ENCODE measurements around the gene PHEX. TPM values are rescaled to one million over a fixed set of nuclear protein-coding genes. Genes with fewer than 3 reads are reported as not detected.

PHEX gene
- total RNA-seq, 2 donors from 2014 or later: 1.4 to 1.9 TPM

DNA sequence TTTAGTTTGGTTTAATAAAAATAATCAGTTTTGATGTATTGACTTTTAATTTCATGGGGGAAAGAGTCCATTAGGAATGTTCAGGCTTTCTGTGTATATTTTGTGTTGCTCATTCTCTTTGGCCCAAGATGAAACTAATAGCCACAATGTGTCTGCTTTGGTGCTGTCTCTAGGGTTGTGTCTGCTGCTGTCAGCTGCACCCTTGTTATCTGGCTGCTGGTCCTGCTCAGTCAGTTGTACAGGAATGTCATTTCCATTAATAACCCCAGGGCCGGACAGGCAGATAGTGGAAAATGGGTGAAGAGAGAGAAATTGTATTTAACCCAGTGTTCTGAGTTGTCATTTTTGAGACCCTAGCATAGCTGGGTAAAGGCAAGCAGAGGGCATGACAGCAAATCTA, 115.1 kb downstream of the PHEX start:
- Mint-ChIP-seq H3K27me3 (ENCODE audit: low read depth) (peaks cover 13% of the 10 kb centered on the region), H3K4me3 (no peak overlapping the region), H3K27ac (no peak overlapping the region), H3K36me3 (ENCODE audit: insufficient read depth in 2 of 2) (no peaks in the 10 kb centered on the region), H3K9me3 (no peaks in the 10 kb centered on the region), H3K4me1 (ENCODE audit: low read depth) (no peaks in the 10 kb centered on the region)
- DNase-seq (no peak), ATAC-seq (replicated peaks in 1 of 2) (no peak)

GRCh38 chrX:22147942-22148341, 115.8 kb downstream of the PHEX start:
- H3K27me3 Mint-ChIP-seq (ENCODE audit: low read depth): peaks cover 14% of the 10 kb centered on the region
- no peaks in the 10 kb centered on the region for H3K4me1 Mint-ChIP-seq (ENCODE audit: low read depth)
- ATAC-seq (replicated peaks in 1 of 2) (no peak), DNase-seq (no peak)
- no peaks in the 10 kb centered on the region for H3K36me3 Mint-ChIP-seq (ENCODE audit: insufficient read depth in 2 of 2)
- H3K27ac Mint-ChIP-seq: no peak overlapping the region
- no peak overlapping the region for H3K4me3 Mint-ChIP-seq
- no peaks in the 10 kb centered on the region for H3K9me3 Mint-ChIP-seq

GRCh38 chrX:22148565-22148964, 116.4 kb downstream of the PHEX start:
- Mint-ChIP-seq H3K36me3 (ENCODE audit: insufficient read depth in 2 of 2) (no peaks in the 10 kb centered on the region), H3K4me1 (ENCODE audit: low read depth) (no peaks in the 10 kb centered on the region)
- ATAC-seq (replicated peaks in 1 of 2): no peak

GRCh38 chrX:22150371-22150770, 118.2 kb downstream of the PHEX start:
- Mint-ChIP-seq H3K4me1 (ENCODE audit: low read depth) (no peaks in the 10 kb centered on the region), H3K9me3 (no peaks in the 10 kb centered on the region), H3K27me3 (ENCODE audit: low read depth) (peaks cover 5% of the 10 kb centered on the region), H3K4me3 (no peak overlapping the region), H3K27ac (no peak overlapping the region), H3K36me3 (ENCODE audit: insufficient read depth in 2 of 2) (no peaks in the 10 kb centered on the region)
- DNase-seq: no peak
- no peak for ATAC-seq (replicated peaks in 1 of 2)

More at GRCh38 chrX:22148565-22148964, 116.4 kb downstream of the PHEX start:
- no peak overlapping the region for H3K27ac Mint-ChIP-seq
- no peak overlapping the region for H3K4me3 Mint-ChIP-seq
- H3K9me3 Mint-ChIP-seq: no peaks in the 10 kb centered on the region
- H3K27me3 Mint-ChIP-seq (ENCODE audit: low read depth): peaks cover 11% of the 10 kb centered on the region
- DNase-seq: no peak

- ATAC-seq (replicated peaks in 1 of 2): no peak
- Mint-ChIP-seq H3K27ac (no peak overlapping the region), H3K27me3 (ENCODE audit: low read depth) (peaks cover 17% of the 10 kb centered on the region), H3K36me3 (ENCODE audit: insufficient read depth in 2 of 2) (no peaks in the 10 kb centered on the region), H3K4me3 (no peak overlapping the region), H3K4me1 (ENCODE audit: low read depth) (no peaks in the 10 kb centered on the region), H3K9me3 (no peaks in the 10 kb centered on the region)
- no peak for DNase-seq
Observed at GRCh38 chrX:22155126-22155525, 123.0 kb downstream of the PHEX start.

DNA sequence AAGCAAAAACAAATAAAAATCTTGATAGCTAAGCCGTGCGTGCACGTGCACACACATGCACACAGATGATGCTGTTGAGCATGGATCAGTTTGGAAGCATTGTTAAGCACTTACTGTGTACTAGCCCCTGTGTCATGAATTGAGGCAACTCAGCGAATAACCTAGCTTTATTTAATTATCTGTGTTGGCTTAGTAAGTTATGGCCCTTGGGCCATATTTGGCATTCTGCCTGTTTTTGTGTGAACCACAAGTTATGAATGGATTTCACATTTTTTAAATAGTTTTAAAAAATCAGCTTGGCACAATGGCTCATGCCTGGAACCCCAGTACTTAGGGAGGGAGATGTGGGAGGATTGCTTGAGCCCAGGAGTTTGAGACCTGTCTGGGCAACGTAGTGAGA, 126.9 kb downstream of the PHEX start:
- H3K4me3 Mint-ChIP-seq: no peak overlapping the region

GRCh38 chrX:22163326-22163725, 131.2 kb downstream of the PHEX start:
- H3K27me3 Mint-ChIP-seq (ENCODE audit: low read depth): peaks cover 34% of the 10 kb centered on the region
- no peaks in the 10 kb centered on the region for H3K36me3 Mint-ChIP-seq (ENCODE audit: insufficient read depth in 2 of 2)
- ATAC-seq (replicated peaks in 1 of 2) (no peak), DNase-seq (no peak)
- no peaks in the 10 kb centered on the region for H3K4me1 Mint-ChIP-seq (ENCODE audit: low read depth)
- no peak overlapping the region for H3K4me3 Mint-ChIP-seq
- no peaks in the 10 kb centered on the region for H3K9me3 Mint-ChIP-seq
- H3K27ac Mint-ChIP-seq: no peak overlapping the region

More for the DNA sequence above, 126.9 kb downstream of the PHEX start:
- ATAC-seq (replicated peaks in 1 of 2): no peak
- DNase-seq: no peak
- H3K27ac Mint-ChIP-seq: no peak overlapping the region
- no peaks in the 10 kb centered on the region for H3K9me3 Mint-ChIP-seq
- no peaks in the 10 kb centered on the region for H3K4me1 Mint-ChIP-seq (ENCODE audit: low read depth)
- H3K36me3 Mint-ChIP-seq (ENCODE audit: insufficient read depth in 2 of 2): no peaks in the 10 kb centered on the region
- H3K27me3 Mint-ChIP-seq (ENCODE audit: low read depth): peaks cover 17% of the 10 kb centered on the region

DNA sequence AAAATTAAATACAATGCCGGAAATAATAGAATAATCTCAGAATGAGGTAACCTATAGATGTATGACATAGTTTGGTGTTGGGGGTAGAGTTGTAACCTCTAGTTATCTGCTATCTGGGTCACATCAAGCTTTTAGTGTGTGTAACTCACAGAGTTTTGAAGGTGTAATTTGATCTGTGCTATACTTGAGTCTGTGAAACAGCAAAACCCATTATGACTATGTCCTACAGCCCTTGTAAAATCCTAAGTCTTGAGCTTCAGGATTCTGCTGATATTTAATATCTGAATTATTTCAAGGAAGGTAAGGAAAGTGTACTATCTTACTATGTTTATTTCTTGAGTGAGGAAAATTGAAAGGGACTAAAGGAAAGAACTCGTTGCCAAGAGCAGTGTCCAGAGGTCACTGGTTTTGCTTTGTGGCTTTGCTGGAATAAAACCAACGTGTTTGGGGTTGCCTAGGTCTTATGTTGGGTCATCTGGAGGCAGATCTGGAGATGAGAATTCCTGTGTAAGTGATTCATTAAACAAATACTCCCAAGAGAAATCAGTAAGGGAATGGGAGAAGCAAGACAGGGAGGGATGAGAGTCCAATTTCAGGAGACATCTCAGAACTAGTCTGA, 132.8 kb downstream of the PHEX start:
- Mint-ChIP-seq H3K9me3 (no peaks in the 10 kb centered on the region), H3K4me3 (no peak overlapping the region), H3K27ac (no peak overlapping the region), H3K36me3 (ENCODE audit: insufficient read depth in 2 of 2) (no peaks in the 10 kb centered on the region), H3K27me3 (ENCODE audit: low read depth) (peaks cover 50% of the 10 kb centered on the region), H3K4me1 (ENCODE audit: low read depth) (no peaks in the 10 kb centered on the region)
- DNase-seq (no peak), ATAC-seq (replicated peaks in 1 of 2) (no peak)

DNA sequence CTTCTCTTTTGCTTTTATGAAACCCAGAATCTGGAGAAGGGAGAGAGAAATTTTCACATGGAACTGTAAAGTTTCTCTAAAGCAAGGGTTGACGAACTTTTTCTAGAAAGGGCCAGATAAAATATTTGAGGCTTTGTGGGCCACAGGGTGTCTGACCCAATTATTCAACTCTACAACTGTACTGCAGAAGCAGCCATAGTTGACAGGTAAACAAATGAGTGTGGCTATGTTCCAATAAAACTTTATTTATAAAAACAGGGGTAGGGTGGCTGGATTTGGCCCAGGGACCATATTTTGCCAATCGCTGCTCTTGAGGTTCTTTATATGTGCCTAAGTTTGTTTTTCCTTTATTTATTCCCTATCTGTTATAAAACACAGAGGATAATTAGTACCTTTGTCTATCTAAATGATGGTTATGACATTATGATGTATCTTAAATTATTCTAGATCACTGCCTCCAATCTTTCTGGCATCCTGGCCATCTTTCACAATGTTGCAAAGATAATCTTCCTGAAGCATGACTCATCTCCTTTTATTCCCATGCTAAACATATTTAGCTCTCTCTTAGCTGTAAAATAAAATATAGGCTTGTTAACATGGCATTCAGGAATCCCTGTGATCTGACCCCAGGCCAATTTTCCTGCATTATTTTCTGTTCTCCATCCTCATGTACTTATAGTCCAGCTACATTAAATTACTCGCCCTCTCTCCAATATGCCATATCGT, 133.8 kb downstream of the PHEX start:
- no peak for ATAC-seq (replicated peaks in 1 of 2)
- Mint-ChIP-seq H3K4me1 (ENCODE audit: low read depth) (no peaks in the 10 kb centered on the region), H3K27me3 (ENCODE audit: low read depth) (peaks cover 53% of the 10 kb centered on the region)

DNA sequence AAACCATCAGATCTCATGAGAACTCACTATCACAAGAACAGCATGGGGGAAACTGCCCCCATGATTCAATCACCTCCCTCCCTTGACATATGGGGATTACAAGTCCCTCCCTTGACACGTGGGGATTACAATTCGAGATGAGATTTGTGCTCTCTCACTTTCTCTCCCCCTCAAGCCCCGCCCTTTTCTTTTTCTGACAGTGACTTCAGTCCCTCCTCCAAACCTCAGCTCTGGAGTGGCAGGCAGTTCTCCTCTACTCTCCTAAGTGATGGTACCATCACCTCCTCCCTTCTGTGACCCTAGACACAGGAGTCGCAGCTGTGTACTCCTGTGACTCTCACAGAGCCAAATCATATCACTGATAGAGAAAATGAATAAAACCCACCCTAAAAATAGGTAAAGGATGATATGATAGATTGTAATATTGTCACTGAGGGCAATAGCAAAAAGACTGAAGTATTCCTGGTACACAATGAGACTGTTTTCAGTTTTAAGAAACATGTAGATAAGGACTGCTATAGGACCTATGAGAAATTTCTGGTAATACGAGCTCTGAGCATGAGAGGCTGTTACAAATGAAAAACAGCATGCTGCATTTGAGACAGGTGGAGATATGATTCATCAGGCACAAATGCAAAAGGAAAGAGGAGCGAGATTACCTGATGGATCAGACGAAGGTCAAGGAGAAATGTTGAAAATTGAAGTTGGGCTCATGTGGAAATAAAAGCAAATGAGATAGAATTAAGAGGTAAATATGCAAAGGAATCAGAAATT, 139.3 kb downstream of the PHEX start:
- Mint-ChIP-seq H3K9me3 (no peaks in the 10 kb centered on the region), H3K4me1 (ENCODE audit: low read depth) (no peaks in the 10 kb centered on the region), H3K4me3 (no peak overlapping the region), H3K27ac (no peak overlapping the region), H3K27me3 (ENCODE audit: low read depth) (peaks cover 46% of the 10 kb centered on the region), H3K36me3 (ENCODE audit: insufficient read depth in 2 of 2) (no peaks in the 10 kb centered on the region)
- DNase-seq (no peak), ATAC-seq (replicated peaks in 1 of 2) (no peak)

More for the DNA sequence above, 133.8 kb downstream of the PHEX start:
- H3K4me3 Mint-ChIP-seq: no peak overlapping the region
- H3K36me3 Mint-ChIP-seq (ENCODE audit: insufficient read depth in 2 of 2): no peaks in the 10 kb centered on the region
- H3K9me3 Mint-ChIP-seq: no peaks in the 10 kb centered on the region
- DNase-seq: no peak
- H3K27ac Mint-ChIP-seq: no peak overlapping the region

DNA sequence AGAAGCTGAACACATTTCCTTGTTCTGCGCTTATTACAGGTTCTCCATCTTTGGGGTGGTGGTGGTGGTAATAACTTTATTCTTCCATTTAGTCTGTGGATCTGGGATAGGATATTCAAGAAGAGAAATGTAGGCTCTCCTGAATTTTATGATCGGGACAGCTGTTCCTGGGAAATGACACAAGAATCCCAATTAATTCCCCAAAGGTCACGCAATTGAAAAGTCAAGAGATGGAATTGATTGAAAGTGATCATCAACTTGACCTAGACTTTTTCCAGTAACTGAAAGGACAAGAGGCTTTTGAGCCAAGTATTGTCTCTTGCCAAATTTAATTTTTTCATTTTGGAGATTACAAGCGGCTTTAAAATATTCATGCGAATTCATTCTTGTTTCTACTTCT, 141.8 kb downstream of the PHEX start:
- ATAC-seq (replicated peaks in 1 of 2) (no peak), DNase-seq (no peak)
- no peaks in the 10 kb centered on the region for H3K9me3 Mint-ChIP-seq
- H3K27ac Mint-ChIP-seq: no peak overlapping the region
- H3K27me3 Mint-ChIP-seq (ENCODE audit: low read depth): peaks cover 36% of the 10 kb centered on the region
- H3K4me1 Mint-ChIP-seq (ENCODE audit: low read depth): no peaks in the 10 kb centered on the region
- H3K36me3 Mint-ChIP-seq (ENCODE audit: insufficient read depth in 2 of 2): no peaks in the 10 kb centered on the region
- no peak overlapping the region for H3K4me3 Mint-ChIP-seq

GRCh38 chrX:22177950-22178515, 145.9 kb downstream of the PHEX start:
- Mint-ChIP-seq H3K9me3 (peaks cover 0 to 3% of the 10 kb centered on the region in 2 donors), H3K4me3 (no peak overlapping the region)

DNA sequence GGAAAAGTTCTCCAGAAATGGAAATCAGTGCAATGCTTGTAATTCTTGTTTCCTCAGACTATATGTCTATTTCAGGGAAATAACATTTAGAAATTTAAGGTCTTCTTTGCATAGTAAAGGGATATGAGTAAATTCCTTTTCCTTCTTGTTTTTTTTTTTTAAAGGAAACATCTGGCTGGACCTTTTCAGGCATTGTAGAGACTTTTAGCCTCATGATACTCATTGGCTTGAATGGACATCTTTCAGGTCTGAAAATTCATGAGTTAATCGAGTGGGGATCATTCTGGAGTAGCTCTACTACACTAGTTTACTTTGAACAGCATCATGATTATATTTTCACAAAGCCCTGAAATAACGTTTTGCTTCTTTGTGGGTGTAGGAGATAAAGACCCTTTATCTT, 152.0 kb downstream of the PHEX start:
- Mint-ChIP-seq H3K27me3 (ENCODE audit: low read depth) (peaks cover 40% of the 10 kb centered on the region), H3K4me1 (ENCODE audit: low read depth) (no peaks in the 10 kb centered on the region), H3K36me3 (ENCODE audit: insufficient read depth in 2 of 2) (no peaks in the 10 kb centered on the region), H3K9me3 (peaks cover 0 to 3% of the 10 kb centered on the region in 2 donors), H3K27ac (no peak overlapping the region), H3K4me3 (no peak overlapping the region)
- ATAC-seq (replicated peaks in 1 of 2): no peak
- no peak for DNase-seq

More at GRCh38 chrX:22177950-22178515, 145.9 kb downstream of the PHEX start:
- ATAC-seq (replicated peaks in 1 of 2) (no peak), DNase-seq (no peak)
- H3K27me3 Mint-ChIP-seq (ENCODE audit: low read depth): peaks cover 13% of the 10 kb centered on the region
- H3K36me3 Mint-ChIP-seq (ENCODE audit: insufficient read depth in 2 of 2): no peaks in the 10 kb centered on the region
- no peak overlapping the region for H3K27ac Mint-ChIP-seq
- H3K4me1 Mint-ChIP-seq (ENCODE audit: low read depth): no peaks in the 10 kb centered on the region
